PC-3 (cell line): ENCODE measurements around the gene CEBPZOS. TPM values are rescaled to one million over a fixed set of nuclear protein-coding genes. Genes with fewer than 3 reads are reported as not detected.

Source experiments
- ATAC-seq: fragments of 200-7000 bp; cut with Tn5 transposase; 2 replicates; pipeline ENCODE4 v1.9.1; 2020; ENCODE audit warnings: mild to moderate bottlenecking, moderate library complexity
- BruUV-seq: library from RNA; stranded (reverse); fragments of 400-500 nt; replicated peaks from 2 replicates; lab custom pipeline; 2021; lab: Mats Ljungman, UMichigan
- CTCF ChIA-PET: fragments of 300-600 bp; sonication (Branson Sonifier 250); formaldehyde crosslinking; loops from one replicate; lab custom pipeline; 2022; ENCODE audit warnings: antibody characterized with exemption; lab: Charles Lee
- POLR2A ChIA-PET: fragments of 300-600 bp; sonication (Branson Sonifier 250); formaldehyde crosslinking; loops from one replicate; lab custom pipeline; 2022; ENCODE audit warnings: antibody characterized with exemption; ENCODE audit not compliant: unreplicated experiment; lab: Charles Lee
- DNase-seq: peaks from one replicate; pipeline ENCODE4 v3.0.0-alpha.2; 2015
- H2AFZ ChIP-seq: fragments of 300-600 bp; sonication (generic); 2 replicates; pipeline ENCODE4 v1.6.0; 2016; ENCODE audit warnings: antibody characterized with exemption, low read length
- H3F3A ChIP-seq: fragments of 300-600 bp; sonication (generic); one replicate; pipeline ENCODE4 v1.6.0; 2017; ENCODE audit warnings: antibody characterized with exemption, low read length, control low read depth, mild to moderate bottlenecking; ENCODE audit not compliant: unreplicated experiment
- H3K27ac ChIP-seq: fragments of 300-600 bp; sonication (generic); 2 replicates; pipeline ENCODE4 v1.5.1; 2016; ENCODE audit warnings: mild to moderate bottlenecking, low read length
- H3K27me3 ChIP-seq: fragments of 300-600 bp; sonication (generic); 2 replicates; pipeline ENCODE4 v1.6.1; 2016; ENCODE audit warnings: low read length, mixed read lengths
- H3K36me3 ChIP-seq: fragments of 300-600 bp; sonication (generic); 2 replicates; pipeline ENCODE4 v1.6.1; 2016; ENCODE audit warnings: low read depth, mixed run types, low read length, mixed read lengths
- H3K4me1 ChIP-seq: fragments of 300-600 bp; sonication (generic); 2 replicates; pipeline ENCODE4 v1.5.1; 2016; ENCODE audit warnings: low read length; ENCODE audit not compliant: insufficient read depth
- H3K4me2 ChIP-seq: fragments of 300-600 bp; sonication (generic); 2 replicates; pipeline ENCODE4 v1.6.0; 2016; ENCODE audit warnings: low read length
- H3K4me3 ChIP-seq: fragments of 300-600 bp; sonication (generic); 2 replicates; pipeline ENCODE4 v1.5.1; 2016; ENCODE audit warnings: mild to moderate bottlenecking, low read length, mixed read lengths
- H3K79me2 ChIP-seq: fragments of 300-600 bp; sonication (generic); 2 replicates; pipeline ENCODE4 v1.6.1; 2017; ENCODE audit warnings: low read length, mixed read lengths
- H3K9ac ChIP-seq: fragments of 300-600 bp; sonication (generic); 2 replicates; pipeline ENCODE4 v1.6.0; 2016; ENCODE audit warnings: mild to moderate bottlenecking, low read length
- H3K9me2 ChIP-seq: fragments of 300-600 bp; sonication (generic); replicated peaks from 2 replicates; pipeline ENCODE4 v1.6.1; 2016; ENCODE audit warnings: mixed run types, low read length, mixed read lengths
- H3K9me3 ChIP-seq: fragments of 300-600 bp; sonication (generic); 2 replicates; pipeline ENCODE4 v1.6.1; 2016; ENCODE audit warnings: low read length, mixed read lengths
- H4K20me1 ChIP-seq: fragments of 300-600 bp; sonication (generic); 2 replicates; pipeline ENCODE4 v1.6.1; 2016; ENCODE audit warnings: low read length, mixed read lengths
- CTCF ChIP-seq: fragments of 300-600 bp; sonication (generic); conservative IDR thresholded peaks from 2 replicates; pipeline ENCODE4 v1.5.1; 2017; ENCODE audit warnings: antibody characterized with exemption, low read depth, mild to moderate bottlenecking, low read length
- EZH2 ChIP-seq: fragments of 300-600 bp; sonication (generic); IDR thresholded peaks from one replicate; pipeline ENCODE4 v1.6.1; 2017; ENCODE audit warnings: antibody characterized with exemption, mild to moderate bottlenecking, low read length; ENCODE audit not compliant: unreplicated experiment
- EZH2phosphoT487 ChIP-seq: fragments of 300-600 bp; sonication (generic); IDR thresholded peaks from 2 replicates; pipeline ENCODE4 v1.6.1; 2018; ENCODE audit warnings: mild to moderate bottlenecking, antibody characterized with exemption, low read length, borderline replicate concordance
- intact Hi-C: fragments of 100-400 bp; cut with micrococcal nuclease; formaldehyde crosslinking; loops from 2 replicates; pipeline ENCODE4 v1.9.0; 2023
- total RNA-seq: library from RNA; depleted of rRNA; stranded (reverse); fragments of >200 nt; gene quantifications from 2 replicates; pipeline ENCODE4 v1.2.3, GENCODE V29; 2014

CEBPZOS gene
- total RNA-seq, 1 experiment from 2014 or later, result 30.8 TPM

DNA sequence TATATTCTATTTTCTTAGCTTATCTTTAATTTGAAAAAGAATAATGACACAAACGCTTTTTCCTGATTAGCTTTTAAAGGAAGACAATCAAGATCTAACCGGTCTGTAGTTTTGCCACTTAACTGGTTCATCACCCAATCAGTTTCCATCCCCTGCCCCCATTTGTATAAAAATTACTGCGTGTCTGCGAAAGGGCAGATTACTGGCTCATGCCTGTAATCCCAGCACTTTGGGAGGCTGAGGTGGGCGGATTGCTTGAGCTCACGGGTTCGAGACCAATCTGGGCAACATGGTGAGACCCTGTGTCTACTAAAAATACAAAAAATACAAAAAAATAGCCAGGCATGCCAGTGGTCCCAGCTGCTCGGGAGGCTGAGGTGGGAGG, 2.4 kb downstream of the CEBPZOS start:
- Histone ChIP-seq H3K9me3 (no peaks in the 10 kb centered on the region), H4K20me1 (peaks cover 3% of the 10 kb centered on the region; the same call in 1 of the 2 replicates), H3K9me2 (no peaks in the 10 kb centered on the region), H3K27me3 (no peaks in the 10 kb centered on the region), H3F3A (no peaks in the 10 kb centered on the region), H3K36me3 (peaks cover 36% of the 10 kb centered on the region), H3K79me2 (peaks cover 48% of the 10 kb centered on the region), H3K4me3 (no peak overlapping the region), H3K27ac (no peak overlapping the region), H3K4me2 (peak overlapping the region; percentile 91; the same call in 1 of the 2 replicates), H2AFZ (no peak overlapping the region), H3K9ac (no peak overlapping the region), H3K4me1 (peaks cover 19% of the 10 kb centered on the region)
- intact Hi-C loops, result no loop called here
- ChIA-PET POLR2A (no interaction called here), CTCF (no interaction called here)
- DNase-seq (no peak), ATAC-seq (no peak)
- no TSS peak for BruUV-seq
- TF ChIP-seq EZH2phosphoT487 (no peak), CTCF (no peak), EZH2 (no peak)

- H3K27ac ChIP-seq, result no peak overlapping the region
- H2AFZ ChIP-seq, result no peak overlapping the region
- no peaks in the 10 kb centered on the region for H3K9me2 ChIP-seq
- H3K9ac ChIP-seq, result no peak overlapping the region
- H4K20me1 ChIP-seq, result peaks cover 6% of the 10 kb centered on the region; the same call in 1 of the 2 replicates
- ChIA-PET CTCF (no interaction called here), POLR2A (no interaction called here)
- no peak for DNase-seq
- H3K4me3 ChIP-seq, result no peak overlapping the region
- intact Hi-C loops, result no loop called here
- H3K4me2 ChIP-seq, result no peak overlapping the region
- ATAC-seq, result no peak
- BruUV-seq, result no TSS peak
- H3K27me3 ChIP-seq, result no peaks in the 10 kb centered on the region
- H3K79me2 ChIP-seq, result peaks cover 66% of the 10 kb centered on the region
- no peaks in the 10 kb centered on the region for H3K9me3 ChIP-seq
- TF ChIP-seq CTCF (no peak), EZH2 (no peak), EZH2phosphoT487 (no peak)
- H3F3A ChIP-seq, result no peaks in the 10 kb centered on the region
- peaks cover 16% of the 10 kb centered on the region for H3K4me1 ChIP-seq
- peaks cover 54% of the 10 kb centered on the region for H3K36me3 ChIP-seq
Measured at GRCh38 chr2:37201208-37201607, 4.9 kb downstream of the CEBPZOS start.

DNA sequence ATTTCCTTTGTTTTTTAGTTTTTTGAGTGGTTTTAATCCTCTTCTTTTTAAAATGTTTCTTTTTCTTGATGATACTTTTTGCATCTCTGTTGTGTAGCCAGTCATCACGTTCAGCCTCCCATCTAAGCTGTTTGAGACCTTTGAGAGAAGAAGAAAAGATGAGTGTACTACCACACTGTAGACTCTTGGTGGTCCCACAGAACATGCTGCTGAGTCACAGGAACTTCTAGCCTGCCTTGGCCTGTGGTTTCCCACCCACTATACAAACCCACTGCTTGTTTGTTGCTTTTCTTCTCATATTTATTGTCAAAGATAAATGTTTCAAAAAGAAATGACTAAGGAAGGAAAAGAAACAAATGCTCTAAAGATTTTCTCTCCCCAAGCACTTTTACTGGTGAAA, 5.5 kb downstream of the CEBPZOS start:
- ATAC-seq, result no peak
- Histone ChIP-seq H3K9ac (no peak overlapping the region), H3K4me3 (no peak overlapping the region), H3K4me2 (no peak overlapping the region), H3K9me2 (no peaks in the 10 kb centered on the region), H3K27ac (no peak overlapping the region), H2AFZ (no peak overlapping the region), H3K79me2 (peaks cover 68% of the 10 kb centered on the region), H3K4me1 (peaks cover 16% of the 10 kb centered on the region), H3K36me3 (peaks cover 59% of the 10 kb centered on the region), H3F3A (no peaks in the 10 kb centered on the region), H3K9me3 (no peaks in the 10 kb centered on the region), H4K20me1 (peaks cover 6% of the 10 kb centered on the region; the same call in 1 of the 2 replicates), H3K27me3 (no peaks in the 10 kb centered on the region)
- intact Hi-C loops, result no loop called here
- ChIA-PET CTCF (no interaction called here), POLR2A (no interaction called here)
- DNase-seq, result no peak
- TF ChIP-seq CTCF, result no peak
- TF ChIP-seq EZH2, result no peak
- TF ChIP-seq EZH2phosphoT487, result no peak
- BruUV-seq, result no TSS peak
